K562 (cell line): ENCODE results near the gene PRR5. TPM values are rescaled to one million over a fixed set of nuclear protein-coding genes. Genes with fewer than 3 reads are reported as not detected.
A peak's percentile ranks its signal among the peaks of the same experiment; 100 is the strongest.

Experiments used
- BCOR ChIP-seq: fragments of 450-650 bp; IDR thresholded peaks from 2 replicates; pipeline ENCODE4 v1.6.1; 2016
- E4F1 ChIP-seq: fragments of 250-450 bp; sonication (Bioruptor Pico); IDR thresholded peaks from 2 replicates; pipeline ENCODE4 v1.5.0; 2021; ENCODE audit warnings: mild to moderate bottlenecking, borderline replicate concordance
- GTF2F1 ChIP-seq: IDR thresholded peaks from 2 replicates; pipeline ENCODE4 v1.6.1; 2011; ENCODE audit warnings: low read depth, low read length, improper control_type of control experiment
- HDAC1 ChIP-seq, 2 experiments: fragments of 450-650 bp; IDR thresholded peaks; 2 replicates each; pipeline ENCODE4 v1.6.1; 2016 to 2017; ENCODE audit warnings: inconsistent platforms in 1 of 2, mild to moderate bottlenecking in 1 of 2, moderate library complexity in 1 of 2
- MCM2 ChIP-seq: fragments of 450-650 bp; IDR thresholded peaks from 2 replicates; pipeline ENCODE4 v1.6.1; 2017; ENCODE audit warnings: low read depth, mild to moderate bottlenecking
- MYC ChIP-seq, 2 experiments: fragments of 250-450 bp in 1 of 2; sonication (Bioruptor Pico) in 1 of 2; IDR thresholded peaks; 2 replicates each; pipeline versions ENCODE4 v1.5.1 to v1.6.1; 2012 to 2021; ENCODE audit warnings: low read depth in 2 of 2, borderline replicate concordance in 1 of 2, improper control_type of control experiment in 1 of 2, low read length in 1 of 2, mild to moderate bottlenecking in 1 of 2, moderate library complexity in 1 of 2
- POLR2G ChIP-seq: fragments of 200-400 bp; formaldehyde crosslinking; IDR thresholded peaks from 2 replicates; pipeline ENCODE4 v1.6.1; 2017; ENCODE audit warnings: low read depth, mild to moderate bottlenecking, antibody characterized with exemption, low read length, moderate library complexity
- PRMT5 ChIP-seq: sonication (generic); formaldehyde crosslinking; IDR thresholded peaks from 2 replicates; pipeline ENCODE4 v1.5.0; 2020; ENCODE audit warnings: missing genetic modification reagents
- ZBTB26 ChIP-seq: fragments of 450-650 bp; formaldehyde crosslinking; IDR thresholded peaks from 2 replicates; pipeline ENCODE4 v1.4.0; 2022; ENCODE audit warnings: missing genetic modification characterization
- ZNF224 ChIP-seq: sonication (generic); formaldehyde crosslinking; IDR thresholded peaks from 2 replicates; pipeline ENCODE4 v1.8.0; 2022; ENCODE audit warnings: mild to moderate bottlenecking, missing genetic modification reagents
- polyA plus RNA-seq, 8 experiments: library from polyadenylated mRNA; depleted of rRNA in 4 of 8; stranded (reverse) in 5 of 8; unstranded in 3 of 8; fragments of >200 nt; fragmentation: Nextera tagmentation in 2 of 8; fragmentation: Illumina TruSeq in 1 of 8; extraction: Ambion mirVana in 2 of 8; extraction: Trizol in 1 of 8; gene quantifications; 2 replicates each; pipeline versions ENCODE4 v1.2.1 to v1.2.3, GENCODE V29; 2011 to 2014; ENCODE audit warnings: inconsistent platforms in 1 of 8, missing spikeins in 1 of 8
- total RNA-seq, 7 experiments: library from RNA; depleted of rRNA in 6 of 7; stranded (reverse); fragments of >200 nt in 6 of 7; fragmentation: Illumina TruSeq in 2 of 7; extraction: Trizol in 2 of 7; gene quantifications; 2 replicates each; pipeline versions ENCODE4 v1.2.1 to v1.2.3, GENCODE V29; 2011 to 2021; ENCODE audit warnings: low replicate concordance in 1 of 7

PRR5 gene
- total and polyA plus RNA-seq, 9 of the 15 experiments (the other 6 are each of a cell fraction or from before 2014, with no cell fraction given): 0.13 to 21.0 (median 7.5) TPM

- TF ChIP-seq ZBTB26: no peak
- TF ChIP-seq GTF2F1: no peak
- TF ChIP-seq BCOR: no peak
- no peak for TF ChIP-seq HDAC1 (IDR thresholded peaks at IDR 0.05)
- no peak for TF ChIP-seq E4F1 (CRISPR knock-in tag)
- TF ChIP-seq POLR2G: peak; percentile 5; the same call in 1 of the 2 replicates
- TF ChIP-seq MCM2: no peak
- no peak for TF ChIP-seq ZNF224
- TF ChIP-seq MYC (IDR thresholded peaks at IDR 0.05; ENCODE audit: low read depth, low read length): no peak
- no peak for TF ChIP-seq MYC (CRISPR knock-in tag; IDR thresholded peaks at IDR 0.05; ENCODE audit: borderline replicate concordance, low read depth)
- TF ChIP-seq PRMT5 (CRISPR knock-in tag): no peak
- TF ChIP-seq, all 486 proteins: peak for 5
Observed at GRCh38 chr22:44738347-44738715, 36.3 kb downstream of the PRR5 start (continued).
